GM21723 (cell line): ENCODE measurements around the gene LILRA5.
"Not testable (repeated sequence)": the region's sequence is repeated elsewhere in the genome, so short reads cannot be mapped to it uniquely, and the experiment has no call there.

Experiments
- ATAC-seq: cut with Tn5 transposase; IDR thresholded peaks from one replicate; pipeline ENCODE4 v1.9.1; 2021; ENCODE audit warnings: mild to moderate bottlenecking, moderate library complexity; ENCODE audit not compliant: unreplicated experiment

The LILRA5 gene

GRCh38 chr19:54307389-54308020 lies 5.5 kb downstream of the LILRA5 start:
- ATAC-seq: no peak

- ATAC-seq: no peak
These were observed 7.8 kb downstream of the LILRA5 start for GRCh38 chr19:54305141-54305540.

GRCh38 chr19:54302257-54302656 lies 10.7 kb downstream of the LILRA5 start:
- no peak for ATAC-seq

- no peak for ATAC-seq
These were observed 13.5 kb downstream of the LILRA5 start for GRCh38 chr19:54299515-54299914.

- ATAC-seq: no peak
These were observed 13.9 kb downstream of the LILRA5 start for GRCh38 chr19:54299126-54299498.

- no peak for ATAC-seq
These were observed 14.4 kb downstream of the LILRA5 start for GRCh38 chr19:54298357-54299125.

GRCh38 chr19:54297759-54298305 lies 15.1 kb downstream of the LILRA5 start:
- no peak for ATAC-seq

- ATAC-seq: no peak
These were observed 18.4 kb downstream of the LILRA5 start for GRCh38 chr19:54294539-54294938.

- ATAC-seq: not testable (repeated sequence)
These were observed 23.8 kb downstream of the LILRA5 start for GRCh38 chr19:54289160-54289559.

GRCh38 chr19:54287456-54287855 lies 25.5 kb downstream of the LILRA5 start:
- no peak for ATAC-seq

- ATAC-seq: not testable (repeated sequence)
These were observed 26.7 kb downstream of the LILRA5 start for GRCh38 chr19:54286283-54286682.

- not testable (repeated sequence) for ATAC-seq
These were observed 27.4 kb downstream of the LILRA5 start for GRCh38 chr19:54285427-54286056.

GRCh38 chr19:54282686-54283470 lies 30.1 kb downstream of the LILRA5 start:
- no peak for ATAC-seq

GRCh38 chr19:54281729-54282075 lies 31.3 kb downstream of the LILRA5 start:
- ATAC-seq: not testable (repeated sequence)

GRCh38 chr19:54281007-54281728 lies 31.8 kb downstream of the LILRA5 start, which contains the start of gene LILRB2:
Gene LILRB2 (minus strand): TSS chr19:54281110. CDS start chr19:54280496, 614 bp downstream.
- no peak for ATAC-seq

- not testable (repeated sequence) for ATAC-seq
These were observed 32.5 kb downstream of the LILRA5 start for GRCh38 chr19:54280441-54280840.

GRCh38 chr19:54280025-54280424 lies 32.9 kb downstream of the LILRA5 start:
- ATAC-seq: not testable (repeated sequence)

- no peak for ATAC-seq
These were observed 33.5 kb downstream of the LILRA5 start for GRCh38 chr19:54279406-54279962.

GRCh38 chr19:54278571-54279195 lies 34.3 kb downstream of the LILRA5 start:
- ATAC-seq: not testable (repeated sequence)
